A172 (cell line): ENCODE measurements around the gene MUS81. TPM values are rescaled to one million over a fixed set of nuclear protein-coding genes. Genes with fewer than 3 reads are reported as not detected.
"Not testable (repeated sequence)": the region's sequence is repeated elsewhere in the genome, so short reads cannot be mapped to it uniquely, and the experiment has no call there.

ENCODE experiments used
- DNase-seq: peaks from one replicate; pipeline ENCODE4 v3.0.0-alpha.2; 2015; ENCODE audit warnings: low spot score
- total RNA-seq: library from RNA; depleted of rRNA; stranded (reverse); fragments of >200 nt; shearing (Covaris generic); gene quantifications from 2 replicates; pipeline ENCODE4 v1.2.3, GENCODE V29; 2014

The MUS81 gene
- total RNA-seq, 1 experiment from 2014 or later: 35.3 TPM

GRCh38 chr11:65873318-65874156 lies 13.3 kb downstream of the MUS81 start:
- DNase-seq: peak; percentile 86

- DNase-seq: no peak
These were observed 19.4 kb downstream of the MUS81 start, which contains the start of gene CTSW for GRCh38 chr11:65879617-65880016. TSS of gene CTSW (plus strand) at chr11:65879837. CDS start at chr11:65879855, 18 bp downstream.

- DNase-seq: no peak
These were observed 19.8 kb downstream of the MUS81 start for GRCh38 chr11:65880027-65880426.

- DNase-seq: no peak
These were observed 20.7 kb downstream of the MUS81 start for GRCh38 chr11:65880844-65881421.

- DNase-seq: no peak
These were observed 22.2 kb downstream of the MUS81 start for GRCh38 chr11:65882120-65883057.

- DNase-seq: no peak
These were observed 23.0 kb downstream of the MUS81 start for GRCh38 chr11:65883058-65883761.

- no peak for DNase-seq
These were observed 23.8 kb downstream of the MUS81 start for GRCh38 chr11:65883786-65884715.

- no peak for DNase-seq
These were observed 24.5 kb downstream of the MUS81 start for GRCh38 chr11:65884716-65885092.

- DNase-seq: no peak
These were observed 25.0 kb downstream of the MUS81 start for GRCh38 chr11:65885231-65885630.

GRCh38 chr11:65885808-65886536 lies 25.7 kb downstream of the MUS81 start:
- no peak for DNase-seq

- no peak for DNase-seq
These were observed 26.8 kb downstream of the MUS81 start for GRCh38 chr11:65886826-65887722.

- DNase-seq: no peak
These were observed 27.5 kb downstream of the MUS81 start for GRCh38 chr11:65887723-65888162.

- peak; percentile 91 for DNase-seq
These were observed 28.1 kb downstream of the MUS81 start, which contains the start of gene FIBP for GRCh38 chr11:65888163-65888814. TSS of gene FIBP (minus strand) at chr11:65888471. CDS start at chr11:65888418, 53 bp downstream.

GRCh38 chr11:65890324-65891218 lies 30.3 kb downstream of the MUS81 start, which contains the start of gene CCDC85B:
TSS of gene CCDC85B (plus strand) at chr11:65890673. CDS start at chr11:65890784, 111 bp downstream.
- DNase-seq: peak; percentile 88

GRCh38 chr11:65891219-65892136 lies 31.2 kb downstream of the MUS81 start:
- no peak for DNase-seq

GRCh38 chr11:65892137-65892540 lies 31.9 kb downstream of the MUS81 start:
- not testable (repeated sequence) for DNase-seq
